ENCODE measurements around the gene TANC2.

DNA sequence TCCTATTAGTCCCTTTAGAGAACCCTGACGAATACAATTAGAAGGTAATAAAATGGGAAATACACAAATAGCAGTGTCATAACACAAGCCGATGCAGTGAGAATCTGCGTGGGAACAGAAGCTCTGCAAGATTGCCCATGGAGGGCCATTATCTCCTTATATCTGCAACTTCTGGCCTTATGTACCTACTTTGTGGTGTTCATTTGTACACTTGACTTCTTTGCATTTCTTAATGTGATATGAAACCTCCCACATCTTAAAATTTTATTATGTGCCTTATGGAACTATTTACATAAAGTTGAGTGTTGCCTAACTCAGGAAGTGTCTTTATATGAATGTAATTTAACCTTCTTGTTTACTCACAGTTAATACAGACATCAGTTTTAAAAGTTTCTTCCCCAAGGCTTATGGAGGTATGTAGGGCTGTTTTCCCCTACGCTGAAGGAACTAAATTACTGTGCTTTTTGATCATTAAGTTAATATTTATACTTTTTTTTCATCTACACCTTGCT lies 10.1 kb upstream of the TANC2 start:
- TF ChIP-seq, protein P1, sequence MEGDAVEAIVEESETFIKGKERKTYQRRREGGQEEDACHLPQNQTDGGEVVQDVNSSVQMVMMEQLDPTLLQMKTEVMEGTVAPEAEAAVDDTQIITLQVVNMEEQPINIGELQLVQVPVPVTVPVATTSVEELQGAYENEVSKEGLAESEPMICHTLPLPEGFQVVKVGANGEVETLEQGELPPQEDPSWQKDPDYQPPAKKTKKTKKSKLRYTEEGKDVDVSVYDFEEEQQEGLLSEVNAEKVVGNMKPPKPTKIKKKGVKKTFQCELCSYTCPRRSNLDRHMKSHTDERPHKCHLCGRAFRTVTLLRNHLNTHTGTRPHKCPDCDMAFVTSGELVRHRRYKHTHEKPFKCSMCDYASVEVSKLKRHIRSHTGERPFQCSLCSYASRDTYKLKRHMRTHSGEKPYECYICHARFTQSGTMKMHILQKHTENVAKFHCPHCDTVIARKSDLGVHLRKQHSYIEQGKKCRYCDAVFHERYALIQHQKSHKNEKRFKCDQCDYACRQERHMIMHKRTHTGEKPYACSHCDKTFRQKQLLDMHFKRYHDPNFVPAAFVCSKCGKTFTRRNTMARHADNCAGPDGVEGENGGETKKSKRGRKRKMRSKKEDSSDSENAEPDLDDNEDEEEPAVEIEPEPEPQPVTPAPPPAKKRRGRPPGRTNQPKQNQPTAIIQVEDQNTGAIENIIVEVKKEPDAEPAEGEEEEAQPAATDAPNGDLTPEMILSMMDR (IDR thresholded peaks at IDR 0.05; ENCODE audit: insufficient read depth, low read depth, low read length), result no peak
- no peak for TF ChIP-seq EZH2 (IDR thresholded peaks at IDR 0.05; ENCODE audit: insufficient read depth, low read length)
